Fibroblast of the aortic adventitia (primary cell): ENCODE results near the gene KIRREL2. TPM values are rescaled to one million over a fixed set of nuclear protein-coding genes. Genes with fewer than 3 reads are reported as not detected.
A peak's percentile ranks its signal among the peaks of the same experiment; 100 is the strongest.

Source experiments
- DNase-seq: peaks from one replicate; pipeline ENCODE4 v3.0.0-alpha.2; 2010; ENCODE audit warnings: low read depth
- H3K4me3 ChIP-seq: 2 replicates; pipeline ENCODE4 v1.5.1; 2011; ENCODE audit warnings: low read depth, mild to moderate bottlenecking, control low read depth, low read length, moderate library complexity
- total RNA-seq: library from RNA; depleted of rRNA; stranded (reverse); fragments of >200 nt; gene quantifications from 2 replicates; pipeline ENCODE4 v1.2.3, GENCODE V29; 2012; ENCODE audit warnings: low replicate concordance
- TF ChIP-seq, protein P1 (sequence below): IDR thresholded peaks from 2 replicates; pipeline ENCODE4 v1.5.1; 2011; ENCODE audit warnings: mild to moderate bottlenecking, low read length, control low read depth, inconsistent platforms; ENCODE audit not compliant: insufficient read depth

KIRREL2 gene
- total RNA-seq, 1 donor, result not detected

DNA sequence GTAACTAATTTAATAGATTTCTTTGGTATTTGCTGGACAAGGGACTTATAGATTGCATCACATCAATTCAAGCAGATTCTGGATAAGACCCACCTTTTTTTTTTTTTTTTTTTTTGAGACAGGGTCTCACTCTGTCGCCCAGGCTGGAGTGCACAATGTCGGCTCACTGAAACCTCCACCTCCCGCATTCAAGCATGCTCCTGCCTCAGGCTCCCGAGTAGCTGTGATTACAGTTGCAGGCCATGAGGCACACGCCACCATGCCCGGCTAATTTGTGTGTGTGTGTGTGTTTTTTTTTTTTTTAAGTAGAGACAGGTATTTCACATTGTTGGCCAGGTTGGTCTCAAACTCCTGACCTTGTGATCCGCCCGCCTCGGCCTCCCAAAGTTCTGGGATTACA lies 39.9 kb upstream of the KIRREL2 start:
- TF ChIP-seq, protein P1, sequence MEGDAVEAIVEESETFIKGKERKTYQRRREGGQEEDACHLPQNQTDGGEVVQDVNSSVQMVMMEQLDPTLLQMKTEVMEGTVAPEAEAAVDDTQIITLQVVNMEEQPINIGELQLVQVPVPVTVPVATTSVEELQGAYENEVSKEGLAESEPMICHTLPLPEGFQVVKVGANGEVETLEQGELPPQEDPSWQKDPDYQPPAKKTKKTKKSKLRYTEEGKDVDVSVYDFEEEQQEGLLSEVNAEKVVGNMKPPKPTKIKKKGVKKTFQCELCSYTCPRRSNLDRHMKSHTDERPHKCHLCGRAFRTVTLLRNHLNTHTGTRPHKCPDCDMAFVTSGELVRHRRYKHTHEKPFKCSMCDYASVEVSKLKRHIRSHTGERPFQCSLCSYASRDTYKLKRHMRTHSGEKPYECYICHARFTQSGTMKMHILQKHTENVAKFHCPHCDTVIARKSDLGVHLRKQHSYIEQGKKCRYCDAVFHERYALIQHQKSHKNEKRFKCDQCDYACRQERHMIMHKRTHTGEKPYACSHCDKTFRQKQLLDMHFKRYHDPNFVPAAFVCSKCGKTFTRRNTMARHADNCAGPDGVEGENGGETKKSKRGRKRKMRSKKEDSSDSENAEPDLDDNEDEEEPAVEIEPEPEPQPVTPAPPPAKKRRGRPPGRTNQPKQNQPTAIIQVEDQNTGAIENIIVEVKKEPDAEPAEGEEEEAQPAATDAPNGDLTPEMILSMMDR, result no peak
- H3K4me3 ChIP-seq, result no peak overlapping the region
- DNase-seq, result no peak

DNA sequence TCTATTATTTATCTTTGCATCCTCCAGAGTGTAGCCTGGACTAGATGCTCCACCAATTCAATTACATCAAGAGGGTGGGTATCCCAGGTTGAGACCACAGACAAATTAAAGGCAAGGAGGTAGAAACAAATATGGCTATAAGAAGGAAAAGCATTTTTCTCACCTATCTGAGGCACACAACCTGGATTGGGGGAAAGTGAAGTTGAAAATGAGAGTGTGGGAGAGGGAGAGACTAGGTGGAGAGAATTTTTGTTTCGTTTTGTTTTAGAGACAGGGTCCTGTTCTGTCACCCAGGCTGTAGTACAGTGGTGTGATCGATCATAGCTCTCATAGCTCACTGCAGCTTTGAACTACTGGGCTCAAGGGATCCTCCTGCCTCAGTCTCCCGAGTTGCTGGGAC lies 38.3 kb upstream of the KIRREL2 start:
- H3K4me3 ChIP-seq, result no peak overlapping the region

DNA sequence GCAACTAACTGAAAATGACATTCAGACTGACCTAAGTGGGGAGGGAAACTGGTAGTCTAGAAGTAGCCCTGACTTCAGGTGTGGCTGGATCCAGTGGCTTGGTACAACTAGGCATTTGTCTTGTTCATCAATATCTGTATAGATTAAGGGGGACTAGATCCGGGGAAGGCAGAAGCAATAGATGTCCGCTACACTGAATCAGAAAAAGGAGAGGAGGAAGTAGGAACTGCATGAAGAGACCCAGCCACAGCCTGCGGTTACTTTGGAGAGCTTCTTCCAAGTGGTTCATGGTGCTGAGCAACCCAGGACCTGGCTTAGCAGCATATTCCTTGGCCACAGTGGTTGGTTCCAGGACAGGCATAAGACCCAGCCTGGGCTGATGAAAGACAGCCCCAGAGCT lies 34.1 kb upstream of the KIRREL2 start:
- TF ChIP-seq, protein P1, result no peak
- no peak overlapping the region for H3K4me3 ChIP-seq
- no peak for DNase-seq

More for the DNA sequence above, 38.3 kb upstream of the KIRREL2 start:
- TF ChIP-seq, protein P1, result no peak
- DNase-seq, result no peak

DNA sequence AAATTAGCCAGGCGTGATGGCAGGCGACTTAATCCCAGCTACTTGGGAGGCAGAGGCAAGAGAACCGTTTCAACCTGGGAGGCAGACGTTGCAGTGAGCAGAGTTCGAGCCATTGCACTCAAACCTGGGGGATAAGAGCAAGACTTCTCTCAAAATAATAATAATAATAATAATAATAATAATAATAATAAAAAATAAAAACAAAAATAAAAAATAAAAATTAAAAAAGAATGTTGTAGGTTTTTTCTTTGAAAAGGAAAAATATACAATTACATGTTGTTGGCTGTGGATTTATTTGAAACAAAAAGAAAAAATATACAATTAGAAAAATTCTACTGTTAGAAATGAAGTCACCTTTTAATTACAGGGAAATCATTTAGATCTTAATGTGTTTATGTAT lies 32.6 kb upstream of the KIRREL2 start:
- TF ChIP-seq, protein P1, result no peak
- DNase-seq, result no peak
- H3K4me3 ChIP-seq, result no peak overlapping the region

DNA sequence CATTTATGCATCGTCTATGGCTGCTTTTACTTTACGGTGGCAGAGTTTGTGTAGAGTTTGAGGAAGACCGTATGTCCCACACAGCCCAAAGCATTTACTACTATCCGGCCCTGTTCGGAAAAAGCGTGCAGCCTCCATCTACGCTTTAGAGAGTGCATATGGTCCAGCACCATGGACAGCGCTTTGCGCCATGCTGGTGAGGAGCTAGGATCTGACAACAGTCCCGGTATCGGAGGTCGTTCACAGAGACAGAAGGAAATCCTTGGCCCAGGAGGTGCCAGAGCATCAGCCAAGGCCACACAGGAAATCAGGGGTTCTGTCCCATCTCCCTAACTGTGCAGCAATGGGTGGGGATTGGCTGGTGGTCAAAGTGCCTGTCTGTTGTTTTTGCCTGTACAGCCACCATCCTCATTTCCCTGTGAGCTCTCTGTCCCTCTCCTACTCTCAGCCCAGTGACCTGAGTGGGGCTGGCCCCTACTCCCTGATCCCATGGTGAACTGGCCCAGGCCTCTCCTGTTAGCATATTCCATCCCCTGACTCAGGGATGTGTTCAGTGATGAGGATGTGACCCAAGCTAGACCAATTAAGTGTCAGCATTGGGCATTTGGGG lies 27.9 kb upstream of the KIRREL2 start:
- H3K4me3 ChIP-seq, result no peak overlapping the region
- peak; percentile 78 for DNase-seq
- TF ChIP-seq, protein P1, result no peak

DNA sequence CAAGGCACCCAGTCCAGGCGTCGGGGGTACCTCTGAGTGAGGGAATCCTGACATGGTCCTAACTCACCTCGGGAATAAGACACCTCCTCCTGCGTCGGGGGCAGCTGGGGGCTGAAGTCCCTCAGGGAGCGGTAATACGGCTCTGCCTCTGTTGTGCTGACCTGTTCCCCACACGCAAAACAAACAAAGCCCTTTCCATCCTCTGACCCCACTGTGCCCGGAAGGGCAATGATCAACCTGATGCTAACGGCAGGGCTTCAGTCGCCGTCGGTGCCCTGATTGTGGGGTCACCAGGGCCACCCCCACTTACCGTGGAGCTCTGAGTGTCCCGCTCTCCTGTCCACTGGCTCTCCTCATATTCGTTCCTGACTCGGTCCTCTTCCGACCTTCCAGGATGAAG lies 25.7 kb upstream of the KIRREL2 start:
- TF ChIP-seq, protein P1, result no peak
- DNase-seq, result no peak
- H3K4me3 ChIP-seq, result no peak overlapping the region

DNA sequence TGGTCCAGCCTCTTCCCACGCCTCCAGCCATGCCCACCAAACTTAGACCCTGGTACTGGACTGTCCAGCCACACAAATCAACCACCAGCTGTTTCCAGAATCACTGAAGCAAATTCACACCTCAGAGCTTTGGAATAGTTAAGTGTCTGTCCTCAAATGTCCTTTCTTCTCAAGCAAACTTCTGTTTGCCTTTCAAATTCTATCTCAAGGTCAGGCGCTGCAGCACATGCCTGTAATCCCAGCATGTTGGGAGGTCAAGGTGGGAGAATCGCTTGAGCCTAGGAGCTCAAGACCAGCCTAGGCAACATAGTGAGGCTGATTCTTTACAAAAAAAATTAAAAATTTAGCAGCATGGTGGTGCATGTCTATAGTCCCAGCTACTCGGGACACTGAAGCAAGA lies 24.7 kb upstream of the KIRREL2 start:
- DNase-seq, result no peak
- no peak overlapping the region for H3K4me3 ChIP-seq
- TF ChIP-seq, protein P1, result no peak
